Breast epithelium (tissue), 3 donors: ENCODE results near the gene TLE7.

ENCODE experiments used
- POLR2A ChIP-seq: fragments of 450-650 bp; IDR thresholded peaks from one replicate; pipeline ENCODE4 v1.6.1; 2016; ENCODE audit warnings: antibody characterized with exemption, mild to moderate bottlenecking, moderate library complexity
- TF ChIP-seq, protein P1 (sequence below), 3 donors: fragments of 450-650 bp; IDR thresholded peaks; one replicate each; pipeline ENCODE4 v1.5.1; 2016 to 2017; ENCODE audit warnings: antibody characterized with exemption in 3 of 3, mild to moderate bottlenecking in 3 of 3, moderate library complexity in 3 of 3

DNA sequence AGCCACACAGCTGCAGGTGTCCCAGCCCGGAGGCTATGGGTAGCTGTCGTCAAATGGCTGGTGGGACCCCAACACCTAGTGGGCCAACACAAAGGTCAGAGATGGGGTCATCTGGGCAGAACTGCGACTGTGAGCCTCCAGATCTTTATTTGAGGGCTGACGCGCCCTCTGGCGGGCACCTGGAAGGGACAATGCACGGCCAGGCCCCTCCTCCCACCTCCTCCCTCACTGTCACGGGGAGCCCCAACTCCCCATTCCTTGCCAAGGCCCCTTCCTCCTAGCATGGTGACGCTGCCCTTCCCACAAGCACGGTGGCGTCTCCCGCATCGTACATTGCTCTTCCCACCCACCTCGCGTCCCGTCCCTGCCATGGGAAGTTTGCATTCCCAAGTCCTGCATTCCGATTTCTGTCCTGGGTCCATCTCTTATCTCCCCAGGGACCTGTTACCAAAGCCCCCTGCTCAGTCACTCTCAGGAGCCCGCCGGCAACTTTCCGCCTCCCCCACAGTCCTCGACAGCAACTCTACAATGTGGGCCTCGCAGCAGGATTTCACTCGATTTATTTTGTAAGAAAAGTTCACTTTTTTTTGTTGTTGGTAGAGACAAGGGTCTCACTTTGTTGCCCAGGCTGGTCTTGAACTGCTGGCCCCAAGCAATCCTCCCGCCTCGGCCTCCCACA lies 1.0 kb downstream of the TLE7 start:
- TF ChIP-seq, protein P1, sequence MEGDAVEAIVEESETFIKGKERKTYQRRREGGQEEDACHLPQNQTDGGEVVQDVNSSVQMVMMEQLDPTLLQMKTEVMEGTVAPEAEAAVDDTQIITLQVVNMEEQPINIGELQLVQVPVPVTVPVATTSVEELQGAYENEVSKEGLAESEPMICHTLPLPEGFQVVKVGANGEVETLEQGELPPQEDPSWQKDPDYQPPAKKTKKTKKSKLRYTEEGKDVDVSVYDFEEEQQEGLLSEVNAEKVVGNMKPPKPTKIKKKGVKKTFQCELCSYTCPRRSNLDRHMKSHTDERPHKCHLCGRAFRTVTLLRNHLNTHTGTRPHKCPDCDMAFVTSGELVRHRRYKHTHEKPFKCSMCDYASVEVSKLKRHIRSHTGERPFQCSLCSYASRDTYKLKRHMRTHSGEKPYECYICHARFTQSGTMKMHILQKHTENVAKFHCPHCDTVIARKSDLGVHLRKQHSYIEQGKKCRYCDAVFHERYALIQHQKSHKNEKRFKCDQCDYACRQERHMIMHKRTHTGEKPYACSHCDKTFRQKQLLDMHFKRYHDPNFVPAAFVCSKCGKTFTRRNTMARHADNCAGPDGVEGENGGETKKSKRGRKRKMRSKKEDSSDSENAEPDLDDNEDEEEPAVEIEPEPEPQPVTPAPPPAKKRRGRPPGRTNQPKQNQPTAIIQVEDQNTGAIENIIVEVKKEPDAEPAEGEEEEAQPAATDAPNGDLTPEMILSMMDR (IDR thresholded peaks at IDR 0.05) = no peak
- TF ChIP-seq POLR2A = no peak
